Measurements from ENCODE around the gene CTNNA3.

The CTNNA3 gene

DNA sequence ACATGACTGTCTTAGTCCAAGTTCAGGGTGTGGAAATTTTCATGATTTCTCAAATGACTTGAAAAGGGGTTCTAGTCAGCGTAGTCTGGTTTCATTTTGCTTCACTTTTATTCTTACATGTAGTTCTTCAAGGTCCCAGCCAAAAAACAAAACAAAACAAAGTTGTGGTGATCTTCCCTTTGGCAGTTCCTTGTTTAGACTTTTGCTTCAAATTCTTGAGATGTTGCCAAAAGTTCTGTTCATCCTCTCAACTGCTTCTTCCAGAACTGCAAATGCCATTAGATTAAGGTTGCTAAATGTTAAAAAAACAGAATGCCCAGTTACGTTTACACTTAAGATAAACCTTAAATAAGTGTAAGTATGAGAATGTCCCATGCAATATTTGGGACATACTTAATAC, 1140.9 kb downstream of the CTNNA3 start:
- ChIA-PET CTCF (no interaction called here), POLR2A (no interaction called here)
- Histone ChIP-seq H3K4me3 (ENCODE audit: low read depth, low read length) (no peak overlapping the region), H3K9me3 (ENCODE audit: control insufficient read depth, insufficient read depth, low read depth, low read length) (no peaks in the 10 kb centered on the region), H3K4me1 (ENCODE audit: control insufficient read depth, insufficient read depth, low read length) (no peaks in the 10 kb centered on the region), H3K27ac (ENCODE audit: extremely low read depth, low read depth, low read length) (no peak overlapping the region), H3K36me3 (ENCODE audit: control insufficient read depth in 2 of 2, insufficient read depth in 1 of 2, low read length in 2 of 2) (no peaks in the 10 kb centered on the region)
- no peak for TF ChIP-seq ZNF394 (tag by site-specific recombination; IDR thresholded peaks at IDR 0.05; ENCODE audit: borderline replicate concordance)
- TF ChIP-seq, protein P1, sequence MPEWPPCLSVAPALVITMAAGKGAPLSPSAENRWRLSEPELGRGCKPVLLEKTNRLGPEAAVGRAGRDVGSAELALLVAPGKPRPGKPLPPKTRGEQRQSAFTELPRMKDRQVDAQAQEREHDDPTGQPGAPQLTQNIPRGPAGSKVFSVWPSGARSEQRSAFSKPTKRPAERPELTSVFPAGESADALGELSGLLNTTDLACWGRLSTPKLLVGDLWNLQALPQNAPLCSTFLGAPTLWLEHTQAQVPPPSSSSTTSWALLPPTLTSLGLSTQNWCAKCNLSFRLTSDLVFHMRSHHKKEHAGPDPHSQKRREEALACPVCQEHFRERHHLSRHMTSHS (tag by site-specific recombination; IDR thresholded peaks at IDR 0.05): no peak
- TF ChIP-seq, protein P2, sequence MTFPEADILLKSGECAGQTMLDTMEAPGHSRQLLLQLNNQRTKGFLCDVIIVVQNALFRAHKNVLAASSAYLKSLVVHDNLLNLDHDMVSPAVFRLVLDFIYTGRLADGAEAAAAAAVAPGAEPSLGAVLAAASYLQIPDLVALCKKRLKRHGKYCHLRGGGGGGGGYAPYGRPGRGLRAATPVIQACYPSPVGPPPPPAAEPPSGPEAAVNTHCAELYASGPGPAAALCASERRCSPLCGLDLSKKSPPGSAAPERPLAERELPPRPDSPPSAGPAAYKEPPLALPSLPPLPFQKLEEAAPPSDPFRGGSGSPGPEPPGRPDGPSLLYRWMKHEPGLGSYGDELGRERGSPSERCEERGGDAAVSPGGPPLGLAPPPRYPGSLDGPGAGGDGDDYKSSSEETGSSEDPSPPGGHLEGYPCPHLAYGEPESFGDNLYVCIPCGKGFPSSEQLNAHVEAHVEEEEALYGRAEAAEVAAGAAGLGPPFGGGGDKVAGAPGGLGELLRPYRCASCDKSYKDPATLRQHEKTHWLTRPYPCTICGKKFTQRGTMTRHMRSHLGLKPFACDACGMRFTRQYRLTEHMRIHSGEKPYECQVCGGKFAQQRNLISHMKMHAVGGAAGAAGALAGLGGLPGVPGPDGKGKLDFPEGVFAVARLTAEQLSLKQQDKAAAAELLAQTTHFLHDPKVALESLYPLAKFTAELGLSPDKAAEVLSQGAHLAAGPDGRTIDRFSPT (tag by site-specific recombination; IDR thresholded peaks at IDR 0.05): no peak
- TF ChIP-seq ZNF521 (tag by site-specific recombination; IDR thresholded peaks at IDR 0.05): no peak
- TF ChIP-seq SP2 (tag by site-specific recombination; IDR thresholded peaks at IDR 0.05): no peak
- TF ChIP-seq ZNF146 (tag by site-specific recombination; IDR thresholded peaks at IDR 0.05): no peak
- TF ChIP-seq, protein P3, sequence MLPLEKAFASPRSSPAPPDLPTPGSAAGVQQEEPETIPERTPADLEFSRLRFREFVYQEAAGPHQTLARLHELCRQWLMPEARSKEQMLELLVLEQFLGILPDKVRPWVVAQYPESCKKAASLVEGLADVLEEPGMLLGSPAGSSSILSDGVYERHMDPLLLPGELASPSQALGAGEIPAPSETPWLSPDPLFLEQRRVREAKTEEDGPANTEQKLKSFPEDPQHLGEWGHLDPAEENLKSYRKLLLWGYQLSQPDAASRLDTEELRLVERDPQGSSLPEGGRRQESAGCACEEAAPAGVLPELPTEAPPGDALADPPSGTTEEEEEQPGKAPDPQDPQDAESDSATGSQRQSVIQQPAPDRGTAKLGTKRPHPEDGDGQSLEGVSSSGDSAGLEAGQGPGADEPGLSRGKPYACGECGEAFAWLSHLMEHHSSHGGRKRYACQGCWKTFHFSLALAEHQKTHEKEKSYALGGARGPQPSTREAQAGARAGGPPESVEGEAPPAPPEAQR (tag by site-specific recombination; IDR thresholded peaks at IDR 0.05): no peak
- TF ChIP-seq ZNF660 (tag by site-specific recombination; IDR thresholded peaks at IDR 0.05): no peak
- no peak for TF ChIP-seq ZNF37A (tag by site-specific recombination; IDR thresholded peaks at IDR 0.05)
- TF ChIP-seq, protein P4, sequence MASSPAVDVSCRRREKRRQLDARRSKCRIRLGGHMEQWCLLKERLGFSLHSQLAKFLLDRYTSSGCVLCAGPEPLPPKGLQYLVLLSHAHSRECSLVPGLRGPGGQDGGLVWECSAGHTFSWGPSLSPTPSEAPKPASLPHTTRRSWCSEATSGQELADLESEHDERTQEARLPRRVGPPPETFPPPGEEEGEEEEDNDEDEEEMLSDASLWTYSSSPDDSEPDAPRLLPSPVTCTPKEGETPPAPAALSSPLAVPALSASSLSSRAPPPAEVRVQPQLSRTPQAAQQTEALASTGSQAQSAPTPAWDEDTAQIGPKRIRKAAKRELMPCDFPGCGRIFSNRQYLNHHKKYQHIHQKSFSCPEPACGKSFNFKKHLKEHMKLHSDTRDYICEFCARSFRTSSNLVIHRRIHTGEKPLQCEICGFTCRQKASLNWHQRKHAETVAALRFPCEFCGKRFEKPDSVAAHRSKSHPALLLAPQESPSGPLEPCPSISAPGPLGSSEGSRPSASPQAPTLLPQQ (tag by site-specific recombination; IDR thresholded peaks at IDR 0.05): no peak

DNA sequence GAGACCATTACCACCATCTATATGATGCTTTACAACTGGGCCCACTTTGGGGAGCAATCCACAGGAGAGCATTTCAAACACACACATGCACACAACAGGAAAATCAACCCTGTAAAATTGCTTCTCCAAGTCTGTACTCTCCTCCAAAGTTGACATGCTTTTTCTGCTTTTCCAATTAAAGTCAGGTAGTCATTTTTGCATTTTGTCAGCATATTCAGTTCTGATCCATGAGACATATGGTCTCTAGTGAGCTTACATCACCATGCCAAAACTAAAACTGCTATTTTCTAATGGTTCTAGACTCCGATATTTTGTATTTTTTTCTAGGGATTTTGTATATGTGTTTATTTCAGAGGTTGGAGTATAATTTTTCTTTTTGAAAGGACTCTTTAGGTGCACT, 1143.7 kb downstream of the CTNNA3 start:
- no peak overlapping the region for H3K4me3 ChIP-seq (ENCODE audit: low read depth, low read length)
- no peak overlapping the region for H3K27ac ChIP-seq (ENCODE audit: extremely low read depth, low read depth, low read length)
- H3K4me1 ChIP-seq (ENCODE audit: control insufficient read depth, insufficient read depth, low read length): no peaks in the 10 kb centered on the region
- no peaks in the 10 kb centered on the region for H3K9me3 ChIP-seq (ENCODE audit: control insufficient read depth, insufficient read depth, low read depth, low read length)
- H3K36me3 ChIP-seq (ENCODE audit: control insufficient read depth in 2 of 2, insufficient read depth in 1 of 2, low read length in 2 of 2): no peaks in the 10 kb centered on the region
- ChIA-PET POLR2A (no interaction called here), CTCF (no interaction called here)
- TF ChIP-seq RBAK (tag by site-specific recombination; IDR thresholded peaks at IDR 0.05): no peak
- TF ChIP-seq ZNF664 (tag by site-specific recombination; IDR thresholded peaks at IDR 0.05): no peak
- TF ChIP-seq, protein P5, sequence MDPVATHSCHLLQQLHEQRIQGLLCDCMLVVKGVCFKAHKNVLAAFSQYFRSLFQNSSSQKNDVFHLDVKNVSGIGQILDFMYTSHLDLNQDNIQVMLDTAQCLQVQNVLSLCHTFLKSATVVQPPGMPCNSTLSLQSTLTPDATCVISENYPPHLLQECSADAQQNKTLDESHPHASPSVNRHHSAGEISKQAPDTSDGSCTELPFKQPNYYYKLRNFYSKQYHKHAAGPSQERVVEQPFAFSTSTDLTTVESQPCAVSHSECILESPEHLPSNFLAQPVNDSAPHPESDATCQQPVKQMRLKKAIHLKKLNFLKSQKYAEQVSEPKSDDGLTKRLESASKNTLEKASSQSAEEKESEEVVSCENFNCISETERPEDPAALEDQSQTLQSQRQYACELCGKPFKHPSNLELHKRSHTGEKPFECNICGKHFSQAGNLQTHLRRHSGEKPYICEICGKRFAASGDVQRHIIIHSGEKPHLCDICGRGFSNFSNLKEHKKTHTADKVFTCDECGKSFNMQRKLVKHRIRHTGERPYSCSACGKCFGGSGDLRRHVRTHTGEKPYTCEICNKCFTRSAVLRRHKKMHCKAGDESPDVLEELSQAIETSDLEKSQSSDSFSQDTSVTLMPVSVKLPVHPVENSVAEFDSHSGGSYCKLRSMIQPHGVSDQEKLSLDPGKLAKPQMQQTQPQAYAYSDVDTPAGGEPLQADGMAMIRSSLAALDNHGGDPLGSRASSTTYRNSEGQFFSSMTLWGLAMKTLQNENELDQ (tag by site-specific recombination; IDR thresholded peaks at IDR 0.05; ENCODE audit: low read depth): no peak
- TF ChIP-seq ZNF292 (tag by site-specific recombination; IDR thresholded peaks at IDR 0.05; ENCODE audit: borderline replicate concordance, low read depth): no peak
- TF ChIP-seq ZNF843 (tag by site-specific recombination; IDR thresholded peaks at IDR 0.05): no peak
- no peak for TF ChIP-seq YY2 (tag by site-specific recombination; IDR thresholded peaks at IDR 0.05)
- TF ChIP-seq, protein P6, sequence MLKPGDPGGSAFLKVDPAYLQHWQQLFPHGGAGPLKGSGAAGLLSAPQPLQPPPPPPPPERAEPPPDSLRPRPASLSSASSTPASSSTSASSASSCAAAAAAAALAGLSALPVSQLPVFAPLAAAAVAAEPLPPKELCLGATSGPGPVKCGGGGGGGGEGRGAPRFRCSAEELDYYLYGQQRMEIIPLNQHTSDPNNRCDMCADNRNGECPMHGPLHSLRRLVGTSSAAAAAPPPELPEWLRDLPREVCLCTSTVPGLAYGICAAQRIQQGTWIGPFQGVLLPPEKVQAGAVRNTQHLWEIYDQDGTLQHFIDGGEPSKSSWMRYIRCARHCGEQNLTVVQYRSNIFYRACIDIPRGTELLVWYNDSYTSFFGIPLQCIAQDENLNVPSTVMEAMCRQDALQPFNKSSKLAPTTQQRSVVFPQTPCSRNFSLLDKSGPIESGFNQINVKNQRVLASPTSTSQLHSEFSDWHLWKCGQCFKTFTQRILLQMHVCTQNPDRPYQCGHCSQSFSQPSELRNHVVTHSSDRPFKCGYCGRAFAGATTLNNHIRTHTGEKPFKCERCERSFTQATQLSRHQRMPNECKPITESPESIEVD (tag by site-specific recombination; IDR thresholded peaks at IDR 0.05): no peak
- TF ChIP-seq ZNF629 (tag by site-specific recombination; IDR thresholded peaks at IDR 0.05): no peak
- no peak for TF ChIP-seq ZNF324 (tag by site-specific recombination; IDR thresholded peaks at IDR 0.05)
- TF ChIP-seq, protein P7, sequence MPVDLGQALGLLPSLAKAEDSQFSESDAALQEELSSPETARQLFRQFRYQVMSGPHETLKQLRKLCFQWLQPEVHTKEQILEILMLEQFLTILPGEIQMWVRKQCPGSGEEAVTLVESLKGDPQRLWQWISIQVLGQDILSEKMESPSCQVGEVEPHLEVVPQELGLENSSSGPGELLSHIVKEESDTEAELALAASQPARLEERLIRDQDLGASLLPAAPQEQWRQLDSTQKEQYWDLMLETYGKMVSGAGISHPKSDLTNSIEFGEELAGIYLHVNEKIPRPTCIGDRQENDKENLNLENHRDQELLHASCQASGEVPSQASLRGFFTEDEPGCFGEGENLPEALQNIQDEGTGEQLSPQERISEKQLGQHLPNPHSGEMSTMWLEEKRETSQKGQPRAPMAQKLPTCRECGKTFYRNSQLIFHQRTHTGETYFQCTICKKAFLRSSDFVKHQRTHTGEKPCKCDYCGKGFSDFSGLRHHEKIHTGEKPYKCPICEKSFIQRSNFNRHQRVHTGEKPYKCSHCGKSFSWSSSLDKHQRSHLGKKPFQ (tag by site-specific recombination; IDR thresholded peaks at IDR 0.05): no peak
- TF ChIP-seq MEIS1 (CRISPR knock-in tag; IDR thresholded peaks at IDR 0.05; ENCODE audit: borderline replicate concordance): no peak
- TF ChIP-seq ZNF211 (tag by site-specific recombination; IDR thresholded peaks at IDR 0.05; ENCODE audit: low read depth): no peak
- TF ChIP-seq, protein P3 (tag by site-specific recombination; IDR thresholded peaks at IDR 0.05): no peak
